Activated CD4-positive, alpha-beta T cell treated with anti-CD3 and anti-CD28 coated beads, Interleukin-2, amount 10 ng/mL, durations not matched to agents 24 days and 14 days (primary cell): ENCODE results near the gene TBL1XR1. TPM values are rescaled to one million over a fixed set of nuclear protein-coding genes. Genes with fewer than 3 reads are reported as not detected.
A peak's percentile ranks its signal among the peaks of the same experiment; 100 is the strongest.
"Not testable (repeated sequence)": the region's sequence is repeated elsewhere in the genome, so short reads cannot be mapped to it uniquely, and the experiment has no call there.

Experiments
- DNase-seq: peaks from one replicate; pipeline ENCODE4 v3.0.0; 2022
- H3K27ac Mint-ChIP-seq: one replicate; pipeline ENCODE4 v1.8.0; 2022; ENCODE audit warnings: mild to moderate bottlenecking, mixed read lengths
- H3K27me3 Mint-ChIP-seq: one replicate; pipeline ENCODE4 v1.8.0; 2022; ENCODE audit warnings: mixed read lengths
- H3K36me3 Mint-ChIP-seq: one replicate; pipeline ENCODE4 v1.8.0; 2022; ENCODE audit warnings: low read depth, mild to moderate bottlenecking, mixed read lengths
- H3K4me1 Mint-ChIP-seq: one replicate; pipeline ENCODE4 v1.8.0; 2021; ENCODE audit warnings: mixed read lengths
- H3K4me3 Mint-ChIP-seq: one replicate; pipeline ENCODE4 v1.8.0; 2022; ENCODE audit warnings: mild to moderate bottlenecking, moderate library complexity, mixed read lengths
- H3K9me3 Mint-ChIP-seq: one replicate; pipeline ENCODE4 v1.8.0; 2021; ENCODE audit warnings: mixed read lengths
- intact Hi-C: fragments of 100-400 bp; cut with micrococcal nuclease; formaldehyde crosslinking; loops from one replicate; pipeline ENCODE4 v1.15.1; 2023
- total RNA-seq: library from RNA; stranded (reverse); gene quantifications from 2 replicates; pipeline ENCODE4 v1.2.3, GENCODE V29; 2022

Gene TBL1XR1
- total RNA-seq, 1 donor from 2014 or later: 178 TPM

DNA sequence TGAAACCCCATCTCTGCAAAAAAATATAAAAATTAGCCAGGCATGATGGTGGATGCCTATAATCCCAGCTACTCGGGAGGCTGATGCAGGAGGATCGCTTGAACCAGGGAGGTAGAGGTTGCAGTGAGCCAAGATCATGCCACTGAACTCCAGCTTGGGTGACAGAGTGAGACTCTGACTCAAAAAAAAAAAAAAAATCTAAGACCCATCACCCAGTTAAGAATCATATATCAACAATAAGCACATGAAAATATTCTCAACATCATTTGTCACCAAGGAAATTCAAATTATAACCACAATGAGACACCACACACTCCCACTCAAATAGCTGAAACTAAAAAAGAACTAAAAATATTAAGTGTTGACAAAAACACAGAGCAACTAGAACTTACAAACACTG lies 35.7 kb downstream of the TBL1XR1 start:
- H3K4me3 Mint-ChIP-seq, DNase-seq, H3K27me3 Mint-ChIP-seq: not testable (repeated sequence)
- Mint-ChIP-seq H3K27ac (peak overlapping the region; percentile 43), H3K9me3 (peaks cover 11% of the 10 kb centered on the region), H3K4me1 (peaks cover 49% of the 10 kb centered on the region), H3K36me3 (peaks cover 53% of the 10 kb centered on the region)
- intact Hi-C loops: loop anchor here (2.0 kb wide), 1 partner anchor 17 kb away; no protein-coding TSS in a partner anchor

DNA sequence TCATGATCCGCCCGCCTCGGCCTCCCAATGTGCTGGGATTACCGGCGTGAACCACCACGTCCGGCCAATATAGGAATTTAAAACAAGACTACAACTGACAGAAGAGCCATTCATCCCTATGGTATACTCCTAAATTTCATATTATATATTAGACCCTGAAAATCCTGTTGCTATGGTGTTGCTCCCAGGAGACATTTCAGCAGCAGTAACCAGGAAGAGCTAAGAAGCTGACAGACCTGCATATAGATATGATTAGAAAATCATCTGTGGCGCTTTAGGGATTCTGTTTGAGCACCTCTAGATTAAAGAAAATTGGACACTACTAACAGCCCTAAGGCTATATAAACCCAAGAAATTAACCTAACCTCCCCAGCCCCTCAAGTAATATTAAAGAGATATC lies 38.8 kb downstream of the TBL1XR1 start:
- intact Hi-C loops: no loop called here
- no peak overlapping the region for H3K4me3 Mint-ChIP-seq
- H3K4me1 Mint-ChIP-seq: peaks cover 27% of the 10 kb centered on the region
- H3K36me3 Mint-ChIP-seq: peaks cover 36% of the 10 kb centered on the region
- no peaks in the 10 kb centered on the region for H3K27me3 Mint-ChIP-seq
- H3K9me3 Mint-ChIP-seq: peaks cover 3% of the 10 kb centered on the region
- no peak for DNase-seq
- H3K27ac Mint-ChIP-seq: no peak overlapping the region

DNA sequence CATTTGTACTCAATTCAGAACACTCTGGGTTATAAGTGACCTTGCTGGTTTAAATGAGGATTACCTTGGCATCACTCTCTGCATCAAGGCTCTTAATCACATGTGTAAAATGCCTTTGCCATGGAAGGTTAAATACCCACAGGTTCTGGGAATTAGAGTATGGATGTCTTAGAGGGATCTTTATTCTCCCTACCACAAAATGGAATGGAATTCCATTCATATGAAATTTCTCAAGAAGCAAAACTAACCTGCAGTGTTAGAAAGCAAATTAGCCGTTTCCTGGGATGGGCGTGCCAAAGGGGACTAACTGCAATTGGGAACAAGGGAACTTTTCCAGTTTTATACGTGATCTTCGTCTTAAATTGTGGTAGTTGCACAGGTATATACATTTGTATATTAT lies 39.8 kb downstream of the TBL1XR1 start:
- peaks cover 32% of the 10 kb centered on the region for H3K4me1 Mint-ChIP-seq
- peaks cover 3% of the 10 kb centered on the region for H3K9me3 Mint-ChIP-seq
- H3K36me3 Mint-ChIP-seq: peaks cover 30% of the 10 kb centered on the region
- DNase-seq: no peak
- H3K27ac Mint-ChIP-seq: no peak overlapping the region
- H3K27me3 Mint-ChIP-seq: no peaks in the 10 kb centered on the region
- intact Hi-C loops: no loop called here
- H3K4me3 Mint-ChIP-seq: no peak overlapping the region

DNA sequence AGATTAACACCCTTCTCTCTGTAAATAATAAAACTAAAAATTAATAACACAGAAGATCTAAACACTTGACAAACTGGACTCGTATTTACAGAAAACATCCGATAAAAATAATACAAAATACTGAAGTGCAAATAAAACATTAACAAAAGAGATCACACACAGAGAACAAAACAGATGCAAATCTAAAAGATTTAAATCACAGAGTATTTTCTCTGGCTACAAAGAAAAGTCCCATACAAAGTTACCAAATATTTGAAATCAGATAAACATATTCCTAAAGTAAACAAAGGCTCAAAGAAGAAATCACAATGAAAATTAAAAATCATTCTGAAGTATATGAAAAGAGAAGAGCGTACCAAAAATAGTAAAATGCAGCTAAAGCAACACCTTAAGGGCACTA lies 42.5 kb downstream of the TBL1XR1 start:
- peaks cover 36% of the 10 kb centered on the region for H3K4me1 Mint-ChIP-seq
- H3K27me3 Mint-ChIP-seq: no peaks in the 10 kb centered on the region
- H3K27ac Mint-ChIP-seq: no peak overlapping the region
- no peak for DNase-seq
- no peaks in the 10 kb centered on the region for H3K9me3 Mint-ChIP-seq
- peaks cover 17% of the 10 kb centered on the region for H3K36me3 Mint-ChIP-seq
- intact Hi-C loops: no loop called here
- no peak overlapping the region for H3K4me3 Mint-ChIP-seq

DNA sequence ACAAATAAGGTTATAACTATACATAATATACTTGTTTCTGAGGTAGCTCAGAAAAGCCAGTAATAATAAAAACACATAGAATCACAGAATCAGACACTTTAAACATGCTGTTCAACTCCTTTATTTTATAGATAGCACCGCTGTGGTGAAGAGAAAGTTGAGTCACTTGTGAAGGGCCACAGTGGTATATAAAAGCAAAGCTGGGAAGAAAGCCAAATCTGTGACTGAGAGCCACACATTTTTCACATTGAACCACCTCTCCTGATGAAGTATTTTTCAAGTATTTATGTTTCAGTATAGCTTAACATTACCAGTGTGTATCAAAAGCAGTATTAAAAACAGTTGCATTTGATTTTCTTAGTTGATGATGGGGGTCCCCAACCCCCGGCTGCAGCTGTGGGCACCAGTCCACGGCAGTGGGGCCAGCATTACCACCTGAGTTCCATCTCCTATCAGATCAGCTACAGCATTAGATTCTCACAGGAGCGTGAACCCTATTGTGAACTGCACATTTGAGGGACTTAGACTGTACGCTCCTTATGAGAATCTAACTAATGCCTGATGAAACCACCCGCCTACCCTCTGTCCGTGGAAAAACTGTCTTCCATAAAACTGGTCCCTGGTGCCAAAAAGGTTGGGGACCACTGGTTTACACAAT lies 46.2 kb downstream of the TBL1XR1 start:
- Mint-ChIP-seq H3K36me3 (peaks cover 16% of the 10 kb centered on the region), H3K27ac (peak overlapping the region; percentile 66), H3K4me3 (peak overlapping the region; percentile 45), H3K9me3 (no peaks in the 10 kb centered on the region), H3K27me3 (no peaks in the 10 kb centered on the region), H3K4me1 (peaks cover 41% of the 10 kb centered on the region)
- intact Hi-C loops: no loop called here
- no peak for DNase-seq

DNA sequence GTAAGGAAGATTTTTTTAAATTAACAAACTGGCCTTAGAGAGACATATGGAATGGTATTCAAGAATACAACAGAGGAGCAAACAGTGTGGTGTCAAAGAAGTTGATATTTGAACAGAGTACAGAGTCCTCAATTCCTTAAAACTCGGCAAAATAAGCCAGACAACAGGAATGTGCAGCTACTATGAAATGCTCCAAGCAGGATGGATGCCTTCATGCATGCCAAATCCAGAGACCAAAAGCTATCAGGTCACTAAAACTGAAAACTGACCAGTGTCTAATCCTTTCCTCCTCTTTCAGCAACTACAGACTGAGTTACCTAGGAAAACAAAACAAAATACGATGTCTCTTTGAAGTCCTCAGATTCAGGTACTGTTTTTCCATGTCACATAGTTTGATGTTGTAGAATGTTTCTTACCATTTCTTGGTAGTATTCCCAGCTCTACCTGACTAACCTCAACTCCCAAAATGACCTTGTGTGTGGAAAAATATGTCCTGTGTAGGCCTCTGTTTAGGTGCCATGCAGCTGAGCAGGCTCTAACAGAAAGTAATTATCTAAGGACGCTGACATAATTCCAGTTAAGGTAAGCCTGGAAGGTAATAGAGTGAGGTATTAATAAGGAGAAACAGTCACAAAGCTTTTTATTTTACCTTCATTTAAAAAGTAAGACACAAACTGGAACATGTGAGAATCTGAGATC lies 46.9 kb downstream of the TBL1XR1 start:
- Mint-ChIP-seq H3K4me3 (no peak overlapping the region), H3K4me1 (peaks cover 48% of the 10 kb centered on the region), H3K27ac (no peak overlapping the region), H3K27me3 (no peaks in the 10 kb centered on the region), H3K36me3 (peaks cover 16% of the 10 kb centered on the region), H3K9me3 (no peaks in the 10 kb centered on the region)
- no peak for DNase-seq
- intact Hi-C loops: no loop called here

DNA sequence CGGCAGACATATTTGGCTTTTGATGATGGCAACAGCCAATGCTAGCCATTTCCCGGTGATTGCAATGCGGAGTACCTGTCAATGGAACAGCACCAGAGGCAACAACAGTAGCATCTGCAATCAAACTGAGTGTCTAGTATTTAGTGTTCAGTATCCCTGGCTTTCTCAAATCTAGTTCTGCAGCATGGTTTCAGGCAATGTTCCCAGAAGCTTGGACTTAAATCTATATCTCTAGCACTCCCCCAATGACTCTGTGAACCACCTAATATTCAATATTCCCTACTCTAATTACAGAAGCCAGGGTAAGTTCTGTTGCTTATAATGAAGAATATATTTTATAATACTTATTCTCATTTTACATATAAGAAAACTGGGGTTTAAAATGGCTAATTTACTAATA lies 48.2 kb downstream of the TBL1XR1 start:
- Mint-ChIP-seq H3K4me3 (no peak overlapping the region), H3K4me1 (peaks cover 59% of the 10 kb centered on the region), H3K9me3 (no peaks in the 10 kb centered on the region), H3K27me3 (no peaks in the 10 kb centered on the region), H3K36me3 (peaks cover 12% of the 10 kb centered on the region), H3K27ac (no peak overlapping the region)
- no peak for DNase-seq
- intact Hi-C loops: loop anchor here (5.0 to 10.0 kb wide), 3 partner anchors 92 to 856 kb away; no protein-coding TSS in a partner anchor

DNA sequence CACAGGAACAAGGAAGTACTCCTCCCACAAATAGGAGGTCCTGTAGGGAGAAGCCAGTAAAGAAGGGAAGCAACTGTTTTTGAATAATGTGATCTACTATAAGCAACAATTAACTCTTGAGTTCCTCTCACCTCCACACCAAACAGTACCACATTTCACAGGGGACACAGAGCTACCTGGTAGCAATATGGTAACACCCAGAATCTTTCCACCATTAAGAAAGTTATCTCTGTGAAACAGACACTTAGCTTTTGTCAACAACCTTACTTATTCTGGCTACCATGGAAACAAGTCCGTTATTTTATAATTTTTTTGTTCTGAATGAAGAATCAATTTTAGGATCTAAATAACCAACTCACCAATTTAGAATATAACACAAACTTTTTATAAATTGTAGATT lies 49.5 kb downstream of the TBL1XR1 start:
- peaks cover 64% of the 10 kb centered on the region for H3K4me1 Mint-ChIP-seq

DNA sequence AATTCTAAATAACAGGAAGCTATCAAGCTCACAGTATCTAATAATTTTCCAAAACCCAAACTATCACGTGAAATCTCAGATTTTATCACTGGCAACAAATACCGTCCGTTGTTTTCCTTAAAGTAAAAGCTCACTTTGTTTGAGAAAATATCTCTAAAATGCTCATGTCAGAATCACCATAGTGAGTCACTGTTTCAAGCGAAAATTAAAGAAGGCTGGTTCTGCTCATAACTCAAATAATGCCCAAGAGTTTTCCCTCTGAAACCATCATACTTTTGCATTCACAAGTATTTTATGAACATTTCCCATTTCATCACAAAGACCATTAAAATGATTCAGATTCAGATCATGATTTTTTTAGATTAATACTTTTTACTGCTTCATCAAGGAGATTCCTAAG lies 50.6 kb downstream of the TBL1XR1 start:
- no peak for DNase-seq
- H3K27ac Mint-ChIP-seq: peak overlapping the region; percentile 25
- H3K27me3 Mint-ChIP-seq: no peaks in the 10 kb centered on the region
- peaks cover 62% of the 10 kb centered on the region for H3K4me1 Mint-ChIP-seq
- no peaks in the 10 kb centered on the region for H3K9me3 Mint-ChIP-seq
- peak overlapping the region; percentile 4 for H3K4me3 Mint-ChIP-seq
- H3K36me3 Mint-ChIP-seq: peaks cover 12% of the 10 kb centered on the region
- intact Hi-C loops: loop anchor here (2.0 to 10.0 kb wide), 5 partner anchors 48 to 858 kb away; no protein-coding TSS in a partner anchor

More for the DNA sequence above, 49.5 kb downstream of the TBL1XR1 start:
- no peak overlapping the region for H3K4me3 Mint-ChIP-seq
- intact Hi-C loops: loop anchor here (2.0 to 10.0 kb wide), 5 partner anchors 47 to 857 kb away; no protein-coding TSS in a partner anchor
- H3K9me3 Mint-ChIP-seq: no peaks in the 10 kb centered on the region
- no peaks in the 10 kb centered on the region for H3K27me3 Mint-ChIP-seq
- H3K27ac Mint-ChIP-seq: peak overlapping the region; percentile 36
- peaks cover 14% of the 10 kb centered on the region for H3K36me3 Mint-ChIP-seq
- no peak for DNase-seq

DNA sequence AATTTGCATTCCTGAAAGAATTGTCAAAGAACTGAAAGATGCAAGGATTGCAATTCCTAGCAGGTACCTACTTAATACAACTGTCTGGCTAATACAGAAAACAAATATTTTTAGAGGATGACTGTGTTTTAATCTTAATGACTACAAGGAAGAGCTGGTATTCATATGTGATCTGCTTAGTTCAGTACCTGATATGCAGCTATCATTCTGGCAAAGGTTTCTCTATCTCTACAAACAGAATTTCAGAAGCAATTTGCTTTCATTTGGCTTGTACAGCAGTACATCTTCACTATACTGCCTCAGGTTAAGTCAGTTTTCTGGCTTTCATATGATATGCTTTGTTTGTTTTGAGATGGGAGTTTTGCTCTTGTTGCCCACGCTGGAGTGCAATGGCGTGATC lies 51.3 kb downstream of the TBL1XR1 start:
- Mint-ChIP-seq H3K4me1 (peaks cover 58% of the 10 kb centered on the region), H3K27ac (peak overlapping the region; percentile 82), H3K36me3 (peaks cover 11% of the 10 kb centered on the region), H3K9me3 (no peaks in the 10 kb centered on the region), H3K27me3 (no peaks in the 10 kb centered on the region), H3K4me3 (peak overlapping the region; percentile 72)
- intact Hi-C loops: loop anchor here (2.0 to 10.0 kb wide), 7 partner anchors 15 to 859 kb away; no protein-coding TSS in a partner anchor
- no peak for DNase-seq

DNA sequence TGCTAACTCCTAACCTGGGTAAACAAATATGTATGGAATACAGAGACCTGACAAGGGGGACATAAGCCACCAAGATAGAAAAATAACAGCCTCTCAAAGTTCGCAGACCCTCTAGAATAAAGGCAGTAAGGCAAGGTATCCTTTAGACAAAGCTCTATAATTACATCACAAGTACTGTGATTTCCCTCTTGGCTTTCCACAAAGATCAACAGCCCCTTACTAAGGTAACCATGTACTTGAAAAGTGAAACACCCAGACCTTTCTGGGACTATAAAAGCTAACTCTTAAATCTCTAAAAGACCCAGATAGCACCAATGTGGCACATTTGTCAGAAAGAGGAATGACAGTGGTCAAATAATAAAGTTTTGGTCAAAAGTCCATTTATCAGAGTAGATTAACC lies 51.9 kb downstream of the TBL1XR1 start:
- Mint-ChIP-seq H3K27me3 (no peaks in the 10 kb centered on the region), H3K4me3 (peak overlapping the region; percentile 72), H3K27ac (peak overlapping the region; percentile 82), H3K9me3 (no peaks in the 10 kb centered on the region), H3K36me3 (peaks cover 12% of the 10 kb centered on the region), H3K4me1 (peaks cover 54% of the 10 kb centered on the region)
- DNase-seq: no peak
- intact Hi-C loops: loop anchor here (2.0 to 10.0 kb wide), 5 partner anchors 15 to 859 kb away; no protein-coding TSS in a partner anchor

DNA sequence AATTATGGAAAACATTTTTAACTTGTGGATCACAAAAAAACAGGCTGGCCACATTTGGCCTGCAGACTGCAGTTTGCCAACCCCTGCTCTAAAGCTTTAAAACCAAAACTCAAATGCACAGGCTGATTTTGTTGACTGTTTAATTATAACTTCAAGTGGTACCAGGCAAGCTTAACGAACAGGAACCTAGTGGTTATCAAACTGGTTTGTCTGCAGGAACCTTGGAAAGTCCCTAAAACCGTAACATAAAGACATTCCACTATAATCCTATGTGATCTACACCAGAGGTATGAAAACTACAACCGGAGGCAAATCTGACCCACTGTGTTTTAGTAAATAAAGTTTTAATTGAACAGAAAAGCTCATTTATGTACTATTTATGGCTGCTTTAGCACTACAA lies 52.4 kb downstream of the TBL1XR1 start:
- Mint-ChIP-seq H3K9me3 (no peaks in the 10 kb centered on the region), H3K4me1 (peaks cover 53% of the 10 kb centered on the region), H3K4me3 (peak overlapping the region; percentile 72), H3K27ac (peak overlapping the region; percentile 82), H3K36me3 (peaks cover 13% of the 10 kb centered on the region), H3K27me3 (no peaks in the 10 kb centered on the region)
- peak; percentile 81 for DNase-seq
- intact Hi-C loops: loop anchor here (2.0 to 10.0 kb wide), 5 partner anchors 16 to 860 kb away; no protein-coding TSS in a partner anchor

DNA sequence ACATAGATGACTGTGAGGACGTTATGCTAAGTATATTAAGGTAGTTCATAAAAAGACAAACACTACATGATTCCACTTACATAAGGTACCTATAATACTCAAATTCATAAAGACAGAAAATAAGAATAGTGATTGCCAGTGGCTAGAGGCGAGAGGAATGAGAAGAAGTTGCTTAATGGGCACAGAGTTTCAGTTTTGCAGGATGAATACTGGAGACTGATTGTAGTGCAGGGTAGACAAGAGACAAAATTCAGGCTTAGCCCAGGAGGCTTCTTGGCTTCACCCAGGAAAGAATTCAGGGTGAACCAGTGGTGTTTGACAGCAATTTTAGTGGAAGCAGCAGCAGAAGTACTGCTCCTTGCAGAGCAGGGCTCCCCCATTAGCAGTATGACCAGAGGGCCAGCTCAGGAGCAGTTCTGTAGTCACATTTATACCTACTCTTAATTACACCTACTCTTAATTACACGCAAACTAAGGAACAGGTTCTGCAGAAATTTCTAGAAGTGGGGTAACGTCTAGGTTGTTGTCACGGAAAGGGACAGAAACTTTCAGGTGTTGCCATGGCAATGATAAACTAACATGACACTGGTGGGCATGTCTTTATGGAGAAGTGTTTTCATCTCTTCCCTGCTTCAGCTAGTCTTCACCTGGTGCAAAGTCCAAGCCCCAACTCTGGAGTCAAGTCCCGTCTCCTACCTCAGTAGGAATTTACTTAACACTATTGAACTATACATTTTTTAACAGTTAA lies 55.2 kb downstream of the TBL1XR1 start:
- no peaks in the 10 kb centered on the region for H3K9me3 Mint-ChIP-seq
- no peaks in the 10 kb centered on the region for H3K27me3 Mint-ChIP-seq
- intact Hi-C loops: loop anchor here (10.0 kb wide), 1 partner anchor 863 kb away; no protein-coding TSS in a partner anchor
- DNase-seq: no peak
- peaks cover 26% of the 10 kb centered on the region for H3K36me3 Mint-ChIP-seq
- peak overlapping the region; percentile 34 for H3K27ac Mint-ChIP-seq
- H3K4me3 Mint-ChIP-seq: peak overlapping the region; percentile 5
- peaks cover 66% of the 10 kb centered on the region for H3K4me1 Mint-ChIP-seq
